HCT116 (cell line): Measurements from ENCODE around the gene PGLYRP3. TPM values are rescaled to one million over a fixed set of nuclear protein-coding genes. Genes with fewer than 3 reads are reported as not detected.

Experiments used
- ATAC-seq: fragments of 200-7000 bp; cut with Tn5 transposase; 2 replicates; pipeline ENCODE4 v1.9.1; 2020; ENCODE audit warnings: mild to moderate bottlenecking, moderate library complexity
- BruUV-seq: library from RNA; stranded (reverse); fragments of 400-500 nt; replicated peaks from 2 replicates; lab custom pipeline; 2021; lab: Mats Ljungman, UMichigan
- CTCF ChIA-PET: fragments of 300-600 bp; sonication (Branson Sonifier 250); formaldehyde crosslinking; loops from one replicate; lab custom pipeline; 2021; ENCODE audit warnings: antibody characterized with exemption; lab: Charles Lee
- POLR2A ChIA-PET: fragments of 300-600, 350-600 bp; sonication (Branson Sonifier 250); formaldehyde crosslinking; loops from one replicate; lab custom pipeline; 2021; ENCODE audit warnings: antibody characterized with exemption; lab: Charles Lee
- RAD21 ChIA-PET, 2 experiments: fragments of 300-600 bp; sonication (Branson Sonifier 250); formaldehyde crosslinking; loops; one replicate each; lab custom pipeline; 2023; ENCODE audit warnings: low total read pairs in 2 of 2; ENCODE audit not compliant: uncharacterized antibody in 2 of 2, unreplicated experiment in 2 of 2, low non-redundant PET in 1 of 2; lab: Charles Lee
- DNase-seq: peaks from one replicate; pipeline ENCODE4 v3.0.0-alpha.2; 2010; ENCODE audit warnings: low read depth, low spot score
- H2AFZ ChIP-seq: fragments of 200-600 bp; shearing (Covaris generic), sonication (generic); 2 replicates; pipeline ENCODE4 v1.6.1; 2017; ENCODE audit warnings: low read depth, mixed run types, mixed read lengths, antibody characterized with exemption, low read length; ENCODE audit not compliant: poor library complexity, severe bottlenecking
- H3K27ac ChIP-seq: 2 replicates; pipeline ENCODE4 v1.5.1; 2012; ENCODE audit warnings: low read depth, low read length
- H3K27me3 ChIP-seq: fragments of 200-600 bp; sonication (generic); 2 replicates; pipeline ENCODE4 v1.6.1; 2016; ENCODE audit warnings: mixed run types, low read length, mixed read lengths; ENCODE audit not compliant: insufficient read depth
- H3K36me3 ChIP-seq, 2 experiments: fragments of 200-500 bp in 1 of 2; fragments of 200-600 bp in 1 of 2; sonication (Bioruptor generic) in 1 of 2; sonication (generic) in 1 of 2; 2 replicates each; pipeline versions ENCODE4 v1.5.1 to v1.6.1; 2014 to 2016; ENCODE audit warnings: low read length in 2 of 2, inconsistent platforms in 1 of 2, mixed read lengths in 1 of 2, mixed run types in 1 of 2; ENCODE audit not compliant: insufficient read depth in 2 of 2, control insufficient read depth in 1 of 2
- H3K4me1 ChIP-seq, 2 experiments: fragments of 200-600 bp in 1 of 2; sonication (generic) in 1 of 2; 2 replicates each; pipeline versions ENCODE4 v1.5.1 to v1.6.1; 2012 to 2017; ENCODE audit warnings: low read length in 2 of 2, inconsistent platforms in 1 of 2, mild to moderate bottlenecking in 1 of 2, mixed read lengths in 1 of 2, mixed run types in 1 of 2, moderate library complexity in 1 of 2; ENCODE audit not compliant: insufficient read depth in 2 of 2, control insufficient read depth in 1 of 2
- H3K4me2 ChIP-seq: fragments of 200-600 bp; sonication (generic); 2 replicates; pipeline ENCODE4 v1.6.1; 2017; ENCODE audit warnings: mixed run types, low read length, mixed read lengths
- H3K4me3 ChIP-seq, 2 experiments: fragments of 200-600 bp in 1 of 2; sonication (generic) in 1 of 2; replicated peaks in 1 of 2; 2 replicates each; pipeline ENCODE4 v1.5.1; 2011 to 2016; ENCODE audit warnings: low read length in 2 of 2, control low read depth in 1 of 2, low read depth in 1 of 2, mild to moderate bottlenecking in 1 of 2, mixed read lengths in 1 of 2, mixed run types in 1 of 2
- H3K79me2 ChIP-seq: fragments of 200-600 bp; sonication (generic); 2 replicates; pipeline ENCODE4 v1.6.1; 2017; ENCODE audit warnings: mild to moderate bottlenecking, mixed run types, low read length, moderate library complexity, mixed read lengths; ENCODE audit not compliant: insufficient read depth
- H3K9ac ChIP-seq: fragments of 200-600 bp; sonication (generic); 2 replicates; pipeline ENCODE4 v1.6.1; 2016; ENCODE audit warnings: low read length, mixed read lengths
- H3K9me2 ChIP-seq: fragments of 200-600 bp; sonication (generic), shearing (Covaris generic); 2 replicates; pipeline ENCODE4 v1.6.1; 2017; ENCODE audit warnings: mixed run types, mild to moderate bottlenecking, moderate library complexity; ENCODE audit not compliant: insufficient read depth
- H3K9me3 ChIP-seq, 2 experiments: fragments of 200-500 bp in 1 of 2; fragments of 200-600 bp in 1 of 2; sonication (Bioruptor generic) in 1 of 2; sonication (generic) in 1 of 2; 2 replicates each; pipeline ENCODE4 v1.6.1; 2014 to 2017; ENCODE audit warnings: low read length in 2 of 2, mixed read lengths in 2 of 2, inconsistent platforms in 1 of 2, low read depth in 1 of 2, mild to moderate bottlenecking in 1 of 2, mixed run types in 1 of 2, moderate library complexity in 1 of 2; ENCODE audit not compliant: control insufficient read depth in 1 of 2, insufficient read depth in 1 of 2
- H4K20me1 ChIP-seq: fragments of 200-600 bp; sonication (generic), shearing (Covaris generic); 2 replicates; pipeline ENCODE4 v1.6.1; 2017; ENCODE audit warnings: mixed run types, mild to moderate bottlenecking, moderate library complexity; ENCODE audit not compliant: insufficient read depth
- ATF3 ChIP-seq: IDR thresholded peaks from 2 replicates; pipeline ENCODE4 v1.6.1; 2012
- CBX3 ChIP-seq: IDR thresholded peaks from 2 replicates; pipeline ENCODE4 v1.6.1; 2012; ENCODE audit warnings: low read depth
- CTCF ChIP-seq, 3 experiments: fragments of 200-600 bp in 1 of 3; sonication (generic) in 1 of 3; IDR thresholded peaks in 2 of 3; conservative IDR thresholded peaks in 1 of 3; 2 replicates each; pipeline ENCODE4 v1.5.1; 2012 to 2017; ENCODE audit warnings: low read depth in 2 of 3, low read length in 2 of 3, antibody characterized with exemption in 1 of 3, borderline replicate concordance in 1 of 3, control low read depth in 1 of 3, mild to moderate bottlenecking in 1 of 3, mixed read lengths in 1 of 3, mixed run types in 1 of 3, moderate library complexity in 1 of 3; ENCODE audit not compliant: insufficient read depth in 1 of 3
- EGR1 ChIP-seq: IDR thresholded peaks from 2 replicates; pipeline ENCODE4 v1.6.1; 2012; ENCODE audit warnings: low read depth
- ELF1 ChIP-seq: IDR thresholded peaks from 2 replicates; pipeline ENCODE4 v1.6.1; 2012; ENCODE audit warnings: low read depth, borderline replicate concordance
- EZH2 ChIP-seq: fragments of 200-600 bp; sonication (generic); IDR thresholded peaks from 2 replicates; pipeline ENCODE4 v1.6.1; 2017; ENCODE audit warnings: antibody characterized with exemption, mixed run types
- FOSL1 ChIP-seq: IDR thresholded peaks from 2 replicates; pipeline ENCODE4 v1.6.1; 2012; ENCODE audit warnings: low read depth
- JUND ChIP-seq: IDR thresholded peaks from 2 replicates; pipeline ENCODE4 v1.6.1; 2012
- MAX ChIP-seq: IDR thresholded peaks from 2 replicates; pipeline ENCODE4 v1.6.1; 2012
- POLR2A ChIP-seq: IDR thresholded peaks from 2 replicates; pipeline ENCODE4 v1.7.0; 2011; ENCODE audit warnings: borderline replicate concordance; ENCODE audit not compliant: insufficient read depth, insufficient read length; ENCODE audit errors: extremely low read depth
- POLR2AphosphoS5 ChIP-seq: IDR thresholded peaks from 2 replicates; pipeline ENCODE4 v1.6.1; 2011; ENCODE audit warnings: mild to moderate bottlenecking, low read depth, low read length, moderate library complexity
- RAD21 ChIP-seq: IDR thresholded peaks from 2 replicates; pipeline ENCODE4 v1.6.1; 2012; ENCODE audit warnings: low read depth, mild to moderate bottlenecking
- SIN3A ChIP-seq: IDR thresholded peaks from 2 replicates; pipeline ENCODE4 v1.6.1; 2012; ENCODE audit warnings: low read depth
- SP1 ChIP-seq: IDR thresholded peaks from 2 replicates; pipeline ENCODE4 v1.6.1; 2012; ENCODE audit warnings: low read depth
- SRF ChIP-seq: IDR thresholded peaks from 2 replicates; pipeline ENCODE4 v1.6.1; 2012; ENCODE audit warnings: low read depth
- TCF7L2 ChIP-seq: IDR thresholded peaks from 2 replicates; pipeline ENCODE4 v1.7.0; 2011; ENCODE audit warnings: borderline replicate concordance, inconsistent platforms; ENCODE audit not compliant: insufficient read depth, insufficient read length; ENCODE audit errors: extremely low read depth
- YY1 ChIP-seq: IDR thresholded peaks from 2 replicates; pipeline ENCODE4 v1.6.1; 2011; ENCODE audit warnings: low read length, low read depth, moderate library complexity, mild to moderate bottlenecking; ENCODE audit not compliant: insufficient replicate concordance; ENCODE audit errors: extremely low read depth
- ZFX ChIP-seq: fragments of 450-650 bp; IDR thresholded peaks from 2 replicates; pipeline ENCODE4 v1.6.1; 2017
- ZNF274 ChIP-seq: fragments of 200-500 bp; sonication (Bioruptor generic); IDR thresholded peaks from 2 replicates; pipeline ENCODE4 v1.6.1; 2014; ENCODE audit warnings: mild to moderate bottlenecking, low read depth, low read length, inconsistent platforms
- intact Hi-C: fragments of 100-400 bp; cut with micrococcal nuclease; formaldehyde crosslinking; loops from 2 replicates; pipeline ENCODE4 v1.10.0; 2022
- total RNA-seq: library from RNA; stranded (reverse); gene quantifications from one replicate; pipeline ENCODE4 v1.2.1, GENCODE V29; 2021; ENCODE audit not compliant: unreplicated experiment

PGLYRP3 gene
- total RNA-seq, 1 experiment from 2014 or later, result not detected

- no peak for ATAC-seq
- intact Hi-C loops, result no loop called here
- TF ChIP-seq ATF3 (no peak), EGR1 (no peak), RAD21 (no peak), EZH2 (no peak), ELF1 (no peak), MAX (no peak), SRF (no peak), POLR2AphosphoS5 (no peak), ZFX (no peak), SP1 (no peak), FOSL1 (no peak), POLR2A (no peak), YY1 (no peak), JUND (no peak), CBX3 (no peak), TCF7L2 (no peak), CTCF (IDR thresholded peaks at IDR 0.05 in 2 of 3, conservative IDR thresholded peaks at IDR 0.05 in 1 of 3; ENCODE audit: borderline replicate concordance in 1 of 3, insufficient read depth in 1 of 3, low read depth in 2 of 3, low read length in 2 of 3) (no peak), SIN3A (no peak), ZNF274 (no peak)
- no peak for DNase-seq
- no peaks in the 10 kb centered on the region for H3K4me1 ChIP-seq
- RAD21 ChIA-PET, result no interaction called here
- POLR2A ChIA-PET, result no interaction called here
- H3K27me3 ChIP-seq, result peaks cover 14% of the 10 kb centered on the region
- H3K36me3 ChIP-seq, result no peaks in the 10 kb centered on the region
- H3K4me3 ChIP-seq, result no peak overlapping the region
- no peaks in the 10 kb centered on the region for H3K9me2 ChIP-seq
- no peaks in the 10 kb centered on the region for H3K9me3 ChIP-seq
- H4K20me1 ChIP-seq, result no peaks in the 10 kb centered on the region
- no peak overlapping the region for H3K9ac ChIP-seq
- no peak overlapping the region for H3K27ac ChIP-seq
- BruUV-seq, result no TSS peak
- no peak overlapping the region for H3K4me2 ChIP-seq
- H2AFZ ChIP-seq, result no peak overlapping the region
- no peaks in the 10 kb centered on the region for H3K79me2 ChIP-seq
- CTCF ChIA-PET, result no interaction called here
These were observed 3.3 kb downstream of the PGLYRP3 start for GRCh38 chr1:153309441-153309840.
